ENCODE data around the gene VMP1.
"Not testable (repeated sequence)": the region's sequence is repeated elsewhere in the genome, so short reads cannot be mapped to it uniquely, and the experiment has no call there.

Gene VMP1

DNA sequence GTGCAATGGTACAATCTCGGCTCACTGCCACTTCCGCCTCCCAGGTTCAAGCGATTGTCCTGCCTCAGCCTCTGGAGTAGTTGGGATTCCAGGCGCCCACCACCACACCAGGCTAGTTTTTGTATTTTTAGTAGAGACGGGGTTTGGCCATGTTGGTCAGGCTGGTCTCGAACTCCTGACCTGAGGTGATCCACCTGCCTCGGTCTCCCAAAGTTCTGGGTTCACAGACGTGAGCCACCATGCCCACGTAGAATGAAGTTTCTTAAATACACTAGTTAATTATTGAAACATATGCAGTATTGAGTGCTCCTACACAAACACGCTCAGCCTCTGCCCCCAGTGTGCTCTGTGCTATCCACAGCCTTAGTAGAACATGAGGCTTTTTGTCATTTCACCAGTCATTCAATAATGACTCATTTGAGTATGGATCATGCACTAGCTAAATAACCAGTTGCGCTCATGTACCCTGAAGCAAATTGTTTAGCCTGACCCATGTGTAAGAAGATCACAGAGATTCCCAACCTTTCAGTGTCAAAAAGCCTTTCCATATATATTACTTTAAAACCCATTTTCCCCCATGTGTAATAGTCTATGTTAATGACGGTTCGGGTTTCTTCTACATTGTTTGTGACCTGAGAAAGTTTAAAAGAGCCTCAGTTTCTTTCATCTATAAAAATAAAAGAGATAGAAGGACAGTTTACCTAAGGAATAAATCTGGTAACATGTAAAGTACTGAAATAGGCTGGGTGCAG, 135.6 kb downstream of the VMP1 start:
- no peak for FAIRE-seq

DNA sequence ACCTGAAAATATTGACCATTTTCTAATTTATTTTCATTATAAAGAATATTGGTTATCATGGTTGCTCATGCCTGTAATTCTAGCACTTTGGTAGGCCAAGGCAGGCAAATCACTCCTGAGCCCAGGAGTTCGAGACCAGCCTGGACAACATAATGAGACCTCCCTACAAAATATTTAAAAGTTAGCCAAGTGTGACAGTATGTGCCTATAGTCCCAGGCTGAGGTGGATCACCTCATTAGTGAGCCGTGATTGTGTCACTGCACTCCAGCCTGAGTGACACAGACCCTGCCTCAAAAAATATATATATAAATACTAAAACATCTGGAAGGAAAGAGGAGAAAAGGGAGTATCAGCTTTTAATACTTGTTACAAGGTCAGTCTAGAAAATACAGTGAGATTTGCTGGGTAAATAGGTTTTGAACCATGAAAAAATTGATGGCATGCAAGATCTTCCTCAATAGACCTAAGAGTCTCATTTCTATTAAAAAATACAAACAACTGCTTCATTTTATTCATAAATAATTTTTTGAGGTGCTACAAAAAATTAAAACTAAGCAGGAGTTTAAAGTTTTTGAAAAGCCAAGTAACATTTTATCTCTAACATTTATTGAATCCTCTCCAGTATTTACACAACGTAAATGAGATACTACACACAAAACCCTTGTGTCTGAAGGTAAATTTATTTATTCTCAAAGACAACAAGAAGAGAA, 137.6 kb downstream of the VMP1 start:
- FAIRE-seq = no peak

DNA sequence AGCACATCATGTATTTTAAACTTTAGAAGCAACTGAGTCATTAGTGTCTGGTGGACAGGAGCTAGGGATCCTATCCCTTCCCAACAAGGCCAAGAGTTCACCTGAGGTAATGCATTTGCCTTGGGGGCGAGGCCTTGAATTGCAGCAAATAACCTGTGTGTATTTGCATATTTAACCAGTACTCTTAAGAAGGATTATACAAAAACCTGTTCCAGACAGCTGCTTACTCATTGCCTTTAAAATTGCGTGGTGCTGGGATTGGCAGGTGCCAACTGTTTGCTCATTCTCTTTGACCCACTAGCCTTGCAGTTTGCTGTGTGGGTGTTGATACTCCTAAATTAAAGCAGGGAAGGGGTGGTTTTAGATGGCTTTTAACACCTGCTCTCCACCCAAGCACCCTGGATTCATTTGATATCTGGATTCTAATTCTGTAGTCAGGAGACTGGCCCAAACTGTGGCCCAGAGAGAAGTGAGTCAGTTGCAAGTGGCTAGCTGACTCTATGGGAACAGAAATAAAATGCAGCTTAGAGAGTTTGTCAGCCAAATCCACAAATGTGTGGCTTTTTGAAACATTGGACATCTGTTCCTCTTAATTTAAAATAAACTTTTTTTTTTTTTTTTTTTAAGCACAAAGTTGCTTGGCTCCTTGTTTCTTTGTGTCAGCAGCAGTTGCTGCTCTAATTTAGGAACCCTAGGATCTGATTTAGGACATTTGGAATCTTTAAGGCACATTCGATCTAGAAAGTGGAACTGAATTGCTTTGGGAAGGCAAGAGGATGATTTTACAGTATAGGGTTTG, 138.3 kb downstream of the VMP1 start:
- no peak for FAIRE-seq

DNA sequence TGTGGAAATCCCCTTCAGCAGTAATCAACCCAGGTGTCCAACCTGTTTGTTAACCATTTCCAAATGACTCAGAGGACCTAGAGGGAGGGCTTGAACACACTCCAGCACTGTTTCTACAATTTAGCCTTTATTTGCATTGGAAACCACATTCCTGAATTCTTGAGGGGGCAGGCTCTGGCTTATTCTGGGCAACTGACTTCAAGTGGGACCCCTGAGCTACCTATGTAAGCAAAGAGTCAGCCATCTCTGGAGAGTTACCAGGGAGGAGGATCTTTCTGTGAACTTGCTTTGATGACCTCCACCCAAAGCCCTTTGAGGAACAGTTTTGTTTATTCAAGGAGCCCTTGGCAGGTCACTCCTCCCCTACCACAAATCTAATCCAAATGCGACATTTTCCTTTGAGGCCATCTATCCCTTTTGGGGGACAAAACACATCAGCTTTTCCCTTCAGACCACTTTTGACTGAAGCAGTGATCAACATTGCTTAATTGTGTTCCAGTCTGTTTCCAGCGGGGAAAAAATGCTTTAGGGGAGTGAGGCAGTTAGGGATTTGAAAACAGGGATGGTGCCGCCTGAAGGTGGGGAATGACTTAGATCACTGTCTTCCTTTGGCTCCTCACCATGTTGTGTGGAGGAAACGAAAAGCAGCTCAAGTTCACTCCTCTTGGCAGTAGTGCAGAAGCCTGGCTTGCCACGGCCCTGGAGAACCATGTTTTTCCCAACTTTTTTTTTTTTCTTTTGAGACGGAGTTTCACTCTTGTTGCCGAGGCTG, 139.1 kb downstream of the VMP1 start:
- no peak for FAIRE-seq

DNA sequence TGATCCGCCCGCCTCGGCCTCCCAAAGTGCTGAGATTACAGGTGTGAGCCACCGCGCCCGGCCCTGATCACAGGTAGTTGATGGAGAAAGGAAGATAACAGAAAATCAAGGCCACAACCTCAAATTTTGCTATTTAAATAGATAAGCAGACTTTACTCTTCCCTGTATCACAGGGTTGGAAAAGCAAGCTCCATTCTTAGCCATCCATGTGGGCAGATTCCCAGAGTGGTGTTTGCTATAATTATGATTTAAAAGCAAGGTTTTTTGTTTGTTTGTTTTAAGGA, 140.9 kb downstream of the VMP1 start:
- FAIRE-seq = no peak

DNA sequence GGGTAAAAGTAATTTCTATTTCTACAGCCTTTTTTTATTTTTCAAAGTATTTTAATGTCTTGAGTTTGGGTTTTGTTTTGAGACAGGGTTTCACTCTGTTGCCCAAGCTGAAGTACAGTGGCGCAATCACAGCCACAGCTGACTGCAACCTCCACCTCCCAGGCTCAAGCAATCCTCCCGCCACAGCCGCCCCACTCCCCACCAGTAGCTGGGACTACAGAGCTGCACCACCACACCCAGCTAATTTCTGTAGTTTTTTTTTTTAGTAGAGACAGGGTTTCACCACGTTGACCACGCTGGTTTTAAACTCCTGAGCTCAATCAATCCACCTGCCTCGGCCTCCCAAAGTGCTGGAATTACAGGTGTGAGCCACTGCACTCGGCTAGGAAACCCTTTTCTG, 141.3 kb downstream of the VMP1 start:
- FAIRE-seq = no peak

DNA sequence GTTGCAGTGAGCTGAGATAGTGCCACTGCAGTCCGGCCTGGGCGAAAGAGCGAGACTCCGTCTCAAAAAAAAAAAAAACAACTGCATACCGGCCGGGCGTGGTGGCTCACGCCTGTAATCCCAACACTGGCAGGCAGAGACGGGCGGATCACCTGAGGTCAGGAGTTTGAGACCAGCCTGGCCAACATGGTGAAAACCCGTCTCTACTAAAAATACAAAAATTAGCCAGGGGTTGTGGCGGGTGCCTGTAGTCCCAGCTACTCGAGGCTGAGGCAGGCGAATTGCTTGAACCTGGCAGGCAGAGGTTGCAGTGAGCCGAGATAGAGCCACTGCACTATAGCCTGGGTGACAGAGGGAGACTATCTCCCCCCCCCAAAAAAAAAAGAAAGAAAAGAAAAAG, 142.9 kb downstream of the VMP1 start:
- not testable (repeated sequence) for FAIRE-seq

DNA sequence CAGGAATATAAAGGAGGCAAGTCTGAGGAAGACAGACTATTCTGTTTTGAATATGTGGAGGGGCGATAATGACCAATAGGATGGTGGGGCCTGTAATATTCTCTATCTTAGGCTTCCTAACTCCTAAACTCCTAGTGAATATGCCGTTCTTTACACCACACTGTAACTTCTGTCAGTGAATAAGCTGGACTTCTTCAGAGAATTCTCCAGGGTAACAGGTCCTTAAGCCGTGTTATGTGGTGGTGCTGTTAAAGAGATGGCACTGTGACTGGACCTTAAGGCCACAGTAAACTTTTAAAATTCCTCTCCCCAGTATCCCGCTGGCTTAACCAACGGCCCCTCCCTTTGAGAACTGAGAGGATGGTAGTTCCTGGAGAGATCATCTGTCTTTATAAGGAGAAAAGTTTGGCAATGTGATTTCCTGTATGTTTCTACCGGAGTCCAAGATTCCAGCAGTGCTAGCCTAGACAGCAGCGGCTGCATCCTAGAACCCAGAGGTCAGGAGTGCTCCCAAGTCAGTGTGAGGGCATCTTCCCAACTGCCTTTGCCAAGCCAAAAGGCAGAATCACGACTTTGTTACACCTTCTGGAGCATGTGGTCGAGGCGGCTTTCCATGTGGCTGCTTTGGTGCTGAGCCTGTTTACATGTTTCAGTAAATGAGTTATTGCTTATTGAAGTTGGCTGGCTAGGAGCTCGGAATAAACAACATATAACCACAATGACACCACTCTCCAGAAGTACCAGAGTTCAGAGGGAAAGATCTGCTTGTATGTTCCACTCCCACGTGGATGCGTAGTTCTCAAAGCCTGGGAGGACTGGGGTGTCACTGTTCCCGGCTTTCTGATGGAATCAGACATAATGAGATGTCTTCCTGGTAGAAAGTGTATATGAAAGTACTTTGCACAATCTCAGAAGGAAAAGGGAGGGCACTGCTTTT, 144.3 kb downstream of the VMP1 start:
- no peak for FAIRE-seq

DNA sequence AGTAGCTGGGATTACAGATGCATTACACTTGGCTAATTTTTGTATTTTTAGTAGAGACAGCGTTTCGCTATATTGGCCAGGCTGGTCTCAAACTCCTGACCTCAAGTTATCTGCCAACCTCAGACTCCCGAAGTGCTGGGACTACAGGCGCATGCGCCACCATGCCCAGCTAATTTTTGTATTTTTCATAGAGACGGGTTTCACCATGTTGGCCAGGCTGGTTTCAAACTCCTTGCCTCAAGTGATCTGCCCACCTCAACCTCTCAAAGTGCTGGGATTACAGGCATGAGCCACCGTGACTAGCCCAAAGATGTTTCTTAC, 145.4 kb downstream of the VMP1 start:
- FAIRE-seq = not testable (repeated sequence)

DNA sequence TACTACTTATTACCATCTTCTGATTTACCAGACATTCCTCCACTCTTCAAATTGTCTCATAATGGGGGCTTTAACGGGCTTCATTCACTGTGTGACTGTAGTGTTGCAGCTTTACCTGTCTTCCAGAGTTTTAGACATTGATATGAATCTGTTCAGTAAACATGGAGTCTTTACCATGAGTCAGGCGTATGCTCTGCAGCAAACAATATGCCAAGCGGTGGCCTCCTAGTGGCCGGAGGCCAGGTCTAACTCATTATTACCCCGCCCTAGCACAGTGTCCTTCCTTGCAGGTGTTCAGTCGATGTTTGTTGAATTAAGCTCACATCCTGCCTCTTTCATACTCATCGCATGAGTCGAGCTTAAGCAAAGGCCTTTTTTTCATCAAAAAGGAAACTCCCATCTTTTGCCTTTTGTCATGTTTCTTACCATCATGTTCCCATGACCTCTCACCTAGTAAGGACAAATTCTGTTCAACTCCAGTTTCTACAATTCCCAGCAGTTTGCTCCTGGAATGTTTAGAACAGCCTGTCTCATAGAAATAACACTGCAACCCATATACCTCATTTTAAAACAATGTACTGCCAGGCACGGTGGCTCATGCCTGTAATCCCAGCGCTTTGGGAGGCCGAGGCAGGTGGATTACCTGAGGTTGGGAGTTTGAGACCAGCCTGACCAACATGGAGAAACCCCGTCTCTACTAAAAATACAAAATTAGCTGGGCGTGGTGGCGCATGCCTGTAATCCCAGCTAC, 145.9 kb downstream of the VMP1 start:
- FAIRE-seq = no peak

DNA sequence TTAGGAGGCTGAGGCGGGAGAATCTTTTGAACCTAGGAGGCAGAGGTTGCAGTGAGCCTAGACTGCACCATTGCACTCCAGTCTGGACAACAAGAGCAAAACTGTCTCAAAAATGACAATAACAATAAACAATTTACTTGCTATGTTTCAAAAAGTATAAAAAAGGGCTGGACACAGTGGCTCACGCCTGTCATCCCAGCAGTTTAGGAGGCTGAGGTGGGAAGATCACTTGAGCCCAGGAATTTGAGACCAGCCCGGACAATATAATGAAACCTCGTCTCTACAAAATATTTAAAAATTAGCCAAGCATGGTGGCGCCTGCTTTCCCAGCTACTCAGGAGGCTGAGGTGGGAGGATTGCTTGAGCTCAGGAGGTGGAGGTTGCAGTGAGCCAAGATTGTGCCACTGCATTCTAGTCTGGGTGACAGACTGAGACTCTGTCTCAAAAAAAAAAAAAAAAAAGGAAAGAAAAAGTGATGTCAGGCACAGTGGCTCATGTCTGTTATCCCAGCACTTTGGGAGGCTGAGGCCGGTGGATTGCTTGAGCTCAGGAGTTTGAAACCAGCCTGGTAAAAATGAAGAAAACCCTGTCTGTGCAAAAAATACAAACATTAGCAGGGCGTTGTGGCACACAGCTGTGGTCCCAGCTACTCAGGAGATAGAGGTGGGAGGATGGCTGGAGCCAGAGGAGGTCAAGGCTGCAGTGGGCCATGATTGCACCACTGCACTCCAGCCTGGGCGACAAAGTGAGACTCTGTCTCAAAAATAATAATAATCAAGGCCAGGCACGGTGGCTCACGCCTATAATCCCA, 146.7 kb downstream of the VMP1 start:
- not testable (repeated sequence) for FAIRE-seq

DNA sequence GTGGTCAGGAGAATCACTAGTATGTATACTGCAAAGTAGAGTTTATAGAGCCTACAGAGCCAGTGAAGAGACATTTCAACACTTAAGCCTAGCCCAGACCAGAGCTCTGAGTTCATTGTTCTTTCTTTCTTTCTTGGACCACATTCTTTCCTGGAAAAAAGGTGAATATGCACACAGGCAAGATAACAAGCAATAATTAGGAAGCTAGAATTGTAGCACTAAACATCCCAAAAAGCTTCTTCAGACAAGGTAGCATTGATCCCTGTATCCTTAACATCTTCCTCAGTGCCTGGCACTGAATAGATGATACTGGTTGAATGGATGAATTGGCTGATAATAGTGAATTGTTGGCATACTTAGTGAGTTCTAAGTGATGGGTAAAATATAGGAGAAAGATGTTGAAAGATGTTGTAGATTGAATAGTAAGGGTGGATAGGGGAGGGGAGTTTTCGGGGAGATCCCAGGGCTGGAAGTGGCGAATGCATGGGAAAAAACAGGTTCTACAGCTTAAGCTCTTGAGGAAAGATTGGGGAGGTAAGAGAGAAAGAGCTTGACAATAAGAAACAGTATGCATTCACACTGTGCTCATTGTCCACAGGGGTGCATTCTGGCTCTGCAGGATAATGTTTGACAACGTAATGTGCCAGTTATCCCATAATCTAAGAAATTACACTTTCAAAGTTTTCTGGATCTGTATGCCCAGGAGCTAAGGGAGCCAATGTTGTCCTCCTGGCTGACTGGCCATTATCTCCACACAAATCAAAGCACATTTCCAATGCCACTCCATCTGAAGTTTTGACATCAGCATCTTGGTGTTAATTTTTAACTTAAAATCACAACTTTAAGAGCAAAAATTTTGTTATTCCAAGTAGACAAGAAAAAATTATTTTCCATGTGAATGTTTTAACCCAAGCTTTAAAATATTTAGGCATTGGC, 149.7 kb downstream of the VMP1 start:
- FAIRE-seq = no peak

DNA sequence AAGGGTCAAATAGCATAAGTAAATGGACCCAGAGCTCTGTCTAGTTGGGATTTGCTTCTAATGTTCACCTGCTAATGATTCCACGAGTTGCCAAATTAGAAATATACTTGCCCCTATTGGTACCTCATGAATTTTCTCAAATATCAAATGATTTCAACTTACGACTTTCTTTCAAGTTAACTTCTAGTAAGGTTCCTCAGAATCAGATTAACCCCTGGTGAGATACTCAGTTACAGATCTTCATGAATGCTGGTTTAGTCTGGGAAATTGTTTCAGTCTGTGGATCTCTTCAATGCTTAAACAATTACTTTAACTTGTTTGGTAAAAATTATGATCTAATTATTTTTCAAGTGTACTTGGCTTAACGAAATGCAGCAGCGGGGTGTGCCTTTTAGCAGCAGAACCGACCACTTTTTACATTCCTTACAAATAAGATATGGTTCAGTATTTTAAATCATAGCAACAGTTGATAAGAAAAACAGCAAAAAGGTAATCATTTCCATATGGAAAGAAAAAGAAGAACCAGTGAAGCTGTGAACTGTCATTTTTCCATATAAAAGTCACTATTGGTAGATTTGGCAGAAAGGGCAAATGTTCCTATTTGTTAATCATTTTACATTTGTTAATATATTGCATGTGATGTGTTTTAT, 150.8 kb downstream of the VMP1 start:
- no peak for FAIRE-seq

DNA sequence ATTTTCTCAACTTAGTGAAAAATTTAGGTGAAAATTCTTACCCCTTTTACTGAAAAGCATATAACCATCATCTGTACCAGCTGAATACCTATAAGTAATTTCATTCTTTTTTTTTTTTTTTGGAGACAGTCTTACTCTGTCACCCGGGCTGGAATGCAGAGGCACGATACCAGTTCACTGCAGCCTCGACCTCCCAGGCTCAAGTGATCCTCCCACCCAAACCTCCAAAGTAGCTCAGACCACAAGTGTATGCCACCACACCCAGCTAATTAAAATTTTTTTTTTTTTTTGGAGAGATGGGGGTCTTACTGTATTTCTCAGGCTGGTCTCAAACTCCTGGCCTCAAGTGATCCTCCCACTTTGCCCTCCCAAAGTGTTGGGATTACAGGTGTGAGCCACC, 151.5 kb downstream of the VMP1 start:
- no peak for FAIRE-seq

DNA sequence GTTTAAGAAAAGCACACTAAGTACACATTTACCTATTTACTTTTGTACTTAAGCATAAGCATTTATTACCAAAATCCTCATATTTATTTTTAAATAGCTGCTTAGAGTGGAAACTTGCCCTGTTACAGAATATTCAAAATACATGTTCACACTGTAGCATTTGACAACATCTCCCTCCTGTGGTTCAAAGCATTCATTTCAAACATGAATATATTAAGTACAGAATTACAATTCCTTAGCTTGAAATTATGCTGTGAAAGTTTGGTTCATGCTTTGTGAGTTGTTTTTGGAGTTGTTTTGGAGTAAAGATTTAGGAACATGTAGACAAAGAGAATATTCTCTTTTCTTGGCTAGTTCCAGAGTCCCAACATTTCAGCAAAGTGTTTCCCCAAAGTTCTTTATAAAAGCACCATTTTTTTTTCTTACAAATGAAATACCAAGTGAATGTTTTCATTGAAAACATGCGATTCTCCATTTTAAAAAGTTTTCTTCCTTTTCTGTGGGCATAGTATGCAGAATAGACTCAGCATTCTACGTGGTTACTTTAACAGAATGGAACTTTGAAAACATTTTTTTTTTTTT, 152.1 kb downstream of the VMP1 start:
- FAIRE-seq = no peak

DNA sequence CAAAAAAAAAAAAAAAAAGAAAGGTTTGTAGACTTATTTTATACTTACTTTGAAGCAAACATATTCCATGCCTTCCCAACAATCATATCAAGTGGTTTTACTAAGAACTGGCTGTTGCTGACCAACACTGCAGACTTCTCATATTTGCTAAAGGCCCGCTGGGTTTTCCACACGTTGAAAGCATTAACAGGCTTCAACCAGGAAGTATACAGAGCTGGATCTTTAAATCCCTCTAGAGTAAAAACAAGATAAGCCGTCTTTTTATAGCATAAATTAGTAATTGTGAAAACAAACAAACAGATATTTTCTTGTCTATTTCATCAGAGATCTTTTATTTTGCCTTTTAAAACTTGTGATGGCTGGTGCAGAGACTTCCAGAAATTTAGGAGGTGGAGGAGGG, 156.2 kb downstream of the VMP1 start:
- FAIRE-seq = no peak

DNA sequence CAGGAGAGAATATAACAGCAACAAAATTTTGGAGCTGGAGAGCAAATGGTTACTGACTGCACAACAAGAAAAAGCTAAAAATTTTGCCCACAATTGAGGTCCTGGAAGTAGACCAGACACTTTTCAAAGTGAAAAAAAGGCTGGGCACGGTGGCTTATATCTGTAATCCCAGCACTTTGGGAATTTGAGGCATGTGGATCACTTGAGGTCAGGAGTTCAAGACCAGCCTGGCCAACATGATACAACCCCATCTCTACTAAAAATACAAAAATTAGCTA, 162.4 kb downstream of the VMP1 start:
- no peak for FAIRE-seq

DNA sequence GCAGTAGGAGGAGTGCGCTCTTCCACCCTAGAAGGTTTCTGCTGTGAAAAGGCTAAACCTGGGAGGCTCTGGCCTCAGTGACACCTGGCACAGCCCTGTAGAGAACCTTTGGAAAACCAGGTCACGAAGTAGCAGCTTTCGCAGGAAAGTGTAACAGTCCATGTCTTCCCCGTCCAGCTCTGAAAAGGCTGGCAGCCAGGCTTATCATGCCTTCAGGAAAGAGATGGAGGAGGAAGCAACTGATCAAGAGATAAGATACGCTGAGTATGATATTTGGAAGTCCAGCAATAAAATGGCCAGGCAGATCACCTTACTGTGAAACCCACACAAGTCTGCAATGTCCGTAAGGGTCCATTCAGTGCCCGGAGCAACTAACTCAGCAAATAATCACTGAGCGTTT, 163.0 kb downstream of the VMP1 start:
- FAIRE-seq = no peak

DNA sequence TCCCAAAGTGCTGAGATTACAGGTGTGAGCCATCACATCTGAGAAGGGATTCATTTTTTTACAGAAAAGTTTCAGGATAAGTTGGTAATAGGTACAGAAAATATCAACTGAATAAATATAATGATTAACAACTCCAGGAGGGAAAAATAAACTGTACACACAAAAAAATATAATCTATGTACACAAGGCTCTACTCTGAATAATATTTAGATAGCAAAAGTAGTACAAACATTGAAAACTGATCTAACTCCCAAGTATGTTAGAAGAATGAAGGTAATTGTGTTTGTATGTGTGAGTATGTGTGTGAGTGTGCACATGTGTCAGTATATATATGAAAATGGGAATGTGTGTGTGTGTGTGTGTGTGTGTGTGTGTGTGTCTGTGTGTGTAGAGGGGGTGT, 164.9 kb downstream of the VMP1 start:
- FAIRE-seq = no peak

All from colon (tissue), 2 donors.